Keratinocyte (primary cell): Measurements from ENCODE around the gene ANG. TPM values are rescaled to one million over a fixed set of nuclear protein-coding genes. Genes with fewer than 3 reads are reported as not detected.

Experiments
- DNase-seq: peaks from one replicate; pipeline ENCODE4 v3.0.0-alpha.2; 2011; ENCODE audit warnings: low read depth, missing footprints, low spot score
- FAIRE-seq: peaks from 2 replicates; lab custom pipeline; 2011; peaks lifted over from hg19 to GRCh38; lab: Jason Lieb, UNC
- H2AFZ ChIP-seq: 2 replicates; pipeline ENCODE4 v1.6.0; 2012; ENCODE audit warnings: low read length, control low read depth, inconsistent platforms; ENCODE audit not compliant: control insufficient read depth
- H3K27ac ChIP-seq: 2 replicates; pipeline ENCODE4 v1.5.1; 2011; ENCODE audit warnings: low read length; ENCODE audit not compliant: control insufficient read depth, insufficient read depth
- H3K27me3 ChIP-seq: 3 replicates; pipeline ENCODE4 v1.6.0; 2011; ENCODE audit warnings: low read length; ENCODE audit not compliant: control insufficient read depth, insufficient read depth; ENCODE audit errors: extremely low read depth
- H3K36me3 ChIP-seq, 2 experiments: 2 replicates in 1 of 2; 3 replicates in 1 of 2; pipeline ENCODE4 v1.5.1; 2011; ENCODE audit warnings: low read length in 2 of 2, mild to moderate bottlenecking in 1 of 2; ENCODE audit not compliant: control insufficient read depth in 2 of 2, insufficient read depth in 2 of 2; ENCODE audit errors: extremely low read depth in 1 of 2
- H3K4me1 ChIP-seq: 3 replicates; pipeline ENCODE4 v1.5.1; 2011; ENCODE audit warnings: low read length; ENCODE audit not compliant: control insufficient read depth, insufficient read depth; ENCODE audit errors: extremely low read depth
- H3K4me2 ChIP-seq: 3 replicates; pipeline ENCODE4 v1.6.0; 2011; ENCODE audit warnings: low read depth, low read length; ENCODE audit not compliant: control insufficient read depth, insufficient read depth; ENCODE audit errors: extremely low read depth
- H3K4me3 ChIP-seq, 3 experiments: fragments of 200-600 bp in 1 of 3; sonication (generic) in 1 of 3; 2 replicates in 2 of 3; 3 replicates in 1 of 3; pipeline ENCODE4 v1.5.1; 2011 to 2016; ENCODE audit warnings: low read length in 3 of 3, mild to moderate bottlenecking in 3 of 3, control low read depth in 2 of 3, inconsistent platforms in 1 of 3, low read depth in 1 of 3, mixed read lengths in 1 of 3, mixed run types in 1 of 3, moderate library complexity in 1 of 3; ENCODE audit not compliant: control insufficient read depth in 2 of 3, insufficient read depth in 2 of 3; ENCODE audit errors: extremely low read depth in 1 of 3
- H3K79me2 ChIP-seq: 2 replicates; pipeline ENCODE4 v1.6.0; 2012; ENCODE audit warnings: low read length; ENCODE audit not compliant: control insufficient read depth, insufficient read depth
- H3K9ac ChIP-seq: 3 replicates; pipeline ENCODE4 v1.6.0; 2011; ENCODE audit warnings: low read length; ENCODE audit not compliant: control insufficient read depth, insufficient read depth; ENCODE audit errors: extremely low read depth
- H3K9me1 ChIP-seq: 3 replicates; pipeline ENCODE4 v1.6.0; 2011; ENCODE audit warnings: low read length; ENCODE audit not compliant: control insufficient read depth, insufficient read depth; ENCODE audit errors: extremely low read depth
- H3K9me3 ChIP-seq: 2 replicates; pipeline ENCODE4 v1.5.1; 2012; ENCODE audit warnings: low read depth, low read length; ENCODE audit not compliant: control insufficient read depth
- H4K20me1 ChIP-seq: 3 replicates; pipeline ENCODE4 v1.6.0; 2011; ENCODE audit warnings: low read length; ENCODE audit not compliant: control insufficient read depth, insufficient read depth; ENCODE audit errors: extremely low read depth
- CTCF ChIP-seq, 3 experiments: IDR thresholded peaks in 1 of 3; conservative IDR thresholded peaks in 1 of 3; optimal IDR thresholded peaks in 1 of 3; 2 replicates in 2 of 3; 3 replicates in 1 of 3; pipeline versions ENCODE3 to v1.5.1; 2011; ENCODE audit warnings: low read length in 3 of 3, mild to moderate bottlenecking in 3 of 3, moderate library complexity in 2 of 3, control low read depth in 1 of 3, inconsistent platforms in 1 of 3; ENCODE audit not compliant: insufficient read depth in 2 of 3; ENCODE audit errors: extremely low read depth in 1 of 3
- EZH2 ChIP-seq: IDR thresholded peaks from one replicate; pipeline ENCODE4 v1.6.1; 2012; ENCODE audit warnings: inconsistent platforms, mild to moderate bottlenecking, low read length, moderate library complexity
- dilution Hi-C: fragments of 300-500 bp; cut with MboI; formaldehyde crosslinking; loops from one replicate; pipeline ENCODE4 v1.7.0; 2020; ENCODE audit warnings: low sequenced_read_pairs; ENCODE audit not compliant: extremely low pct_ligation_motif_present
- polyA plus RNA-seq, 5 experiments: library from polyadenylated mRNA; depleted of rRNA in 3 of 5; stranded (reverse) in 3 of 5; stranded (forward) in 1 of 5; unstranded in 1 of 5; fragments of >200 nt; gene quantifications; 1 replicate in 1 of 5; 2 replicates in 3 of 5; 3 replicates in 1 of 5; pipeline versions ENCODE4 v1.2.1 to v1.2.3, GENCODE V29; 2011 to 2012; ENCODE audit warnings: missing spikeins in 2 of 5, low read depth in 1 of 5, low replicate concordance in 1 of 5

Gene ANG
- polyA plus RNA-seq, 1 donor (not counting 4 experiments of a cell fraction or from before 2014, with no cell fraction given), result 4.0 TPM

DNA sequence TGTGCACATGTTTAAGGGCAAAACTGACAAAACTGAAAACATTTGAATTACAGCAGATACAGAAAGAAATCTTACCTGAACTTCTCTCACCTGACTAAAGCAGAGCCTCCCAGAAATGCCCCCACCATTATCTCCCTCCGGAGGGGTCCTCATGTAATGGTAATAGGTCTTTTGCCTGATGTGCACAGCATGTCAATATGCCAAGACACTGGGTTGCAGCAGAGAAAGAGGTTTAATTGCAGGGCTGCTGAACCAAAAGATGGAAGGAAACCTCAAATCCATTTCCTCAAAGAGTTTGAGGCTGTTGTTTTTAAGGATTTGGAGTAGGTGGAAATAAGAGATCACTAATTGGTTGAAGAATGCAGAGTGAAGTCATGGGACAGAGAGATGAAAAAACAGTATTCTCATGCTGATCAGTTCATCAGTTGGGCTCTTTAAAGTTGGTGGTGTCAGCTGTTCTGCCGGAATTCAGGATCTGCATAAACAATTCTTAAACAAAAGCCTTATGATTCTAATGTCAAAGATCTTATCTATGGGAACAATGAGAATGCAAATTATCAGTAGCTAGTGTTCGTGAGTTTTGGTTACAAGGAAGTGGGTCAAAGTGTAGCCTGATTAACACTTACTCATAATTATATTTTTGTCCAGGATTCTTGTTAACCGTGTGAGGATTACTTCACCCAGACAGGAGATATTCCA lies 18.2 kb downstream of the ANG start:
- Histone ChIP-seq H3K9me3 (peaks cover 2% of the 10 kb centered on the region), H3K27ac (no peak overlapping the region), H3K4me3 (no peak overlapping the region), H3K9me1 (no peaks in the 10 kb centered on the region), H3K27me3 (no peaks in the 10 kb centered on the region), H3K36me3 (no peaks in the 10 kb centered on the region), H2AFZ (no peak overlapping the region), H3K79me2 (no peaks in the 10 kb centered on the region), H3K4me2 (no peak overlapping the region), H4K20me1 (no peaks in the 10 kb centered on the region), H3K4me1 (no peaks in the 10 kb centered on the region), H3K9ac (no peak overlapping the region)
- no peak for DNase-seq
- dilution Hi-C loops, result loop anchor here (10.0 kb wide), 1 partner anchor 148 kb away; no protein-coding TSS in a partner anchor
- TF ChIP-seq CTCF (optimal IDR thresholded peaks at IDR 0.05 in 1 of 3, IDR thresholded peaks at IDR 0.05 in 1 of 3, conservative IDR thresholded peaks at IDR 0.05 in 1 of 3; ENCODE audit: extremely low read depth in 1 of 3, insufficient read depth in 2 of 3, low read length in 3 of 3) (no peak), EZH2 (no peak)
- no peak for FAIRE-seq

- Histone ChIP-seq H3K9me3 (peaks cover 2% of the 10 kb centered on the region), H3K36me3 (no peaks in the 10 kb centered on the region), H3K79me2 (no peaks in the 10 kb centered on the region), H3K4me1 (no peaks in the 10 kb centered on the region), H3K4me3 (no peak overlapping the region), H2AFZ (no peak overlapping the region), H3K9ac (no peak overlapping the region), H4K20me1 (no peaks in the 10 kb centered on the region), H3K27me3 (no peaks in the 10 kb centered on the region), H3K27ac (no peak overlapping the region), H3K9me1 (no peaks in the 10 kb centered on the region), H3K4me2 (no peak overlapping the region)
- no peak for TF ChIP-seq CTCF (optimal IDR thresholded peaks at IDR 0.05 in 1 of 3, IDR thresholded peaks at IDR 0.05 in 1 of 3, conservative IDR thresholded peaks at IDR 0.05 in 1 of 3; ENCODE audit: extremely low read depth in 1 of 3, insufficient read depth in 2 of 3, low read length in 3 of 3)
- TF ChIP-seq EZH2, result no peak
- DNase-seq (no peak), FAIRE-seq (no peak)
- dilution Hi-C loops, result loop anchor here (10.0 kb wide), 1 partner anchor 147 kb away; no protein-coding TSS in a partner anchor
These were observed 19.1 kb downstream of the ANG start for GRCh38 chr14:20707622-20708021.
